Activated T-cell treated with anti-CD3 and anti-CD28 coated beads, Interleukin-2, amount 50 U/mL, for 4 hours (primary cell): ENCODE data around the gene C4orf36. TPM values are rescaled to one million over a fixed set of nuclear protein-coding genes. Genes with fewer than 3 reads are reported as not detected.

Experiments
- total RNA-seq, 3 donors: library from RNA; stranded (reverse); gene quantifications; one replicate each; pipeline ENCODE4 v1.2.1, GENCODE V29; 2021

Gene C4orf36
- total RNA-seq, 3 donors from 2014 or later, result not detected

Other genes with a start within 250 kb of the C4orf36 start
- gene SLC10A6, start 43.0 kb downstream of the C4orf36 start, total RNA-seq, result not detected
- gene AFF1, start 42.6 kb upstream of the C4orf36 start, total RNA-seq, result 10 to 100 TPM; 20.0 to 35.5 (median 26.5) TPM